Activated gamma-delta T cell treated with anti-CD3 and anti-CD28 coated beads, Interleukin-2, amount 50 U/mL, for 16 hours (primary cell): ENCODE measurements around the gene OSBPL10.
"Not testable (repeated sequence)": the region's sequence is repeated elsewhere in the genome, so short reads cannot be mapped to it uniquely, and the experiment has no call there.

Experiments used
- DNase-seq: peaks from one replicate; pipeline ENCODE4 v3.0.0-alpha.2; 2020; ENCODE audit warnings: low read depth

The OSBPL10 gene

DNA sequence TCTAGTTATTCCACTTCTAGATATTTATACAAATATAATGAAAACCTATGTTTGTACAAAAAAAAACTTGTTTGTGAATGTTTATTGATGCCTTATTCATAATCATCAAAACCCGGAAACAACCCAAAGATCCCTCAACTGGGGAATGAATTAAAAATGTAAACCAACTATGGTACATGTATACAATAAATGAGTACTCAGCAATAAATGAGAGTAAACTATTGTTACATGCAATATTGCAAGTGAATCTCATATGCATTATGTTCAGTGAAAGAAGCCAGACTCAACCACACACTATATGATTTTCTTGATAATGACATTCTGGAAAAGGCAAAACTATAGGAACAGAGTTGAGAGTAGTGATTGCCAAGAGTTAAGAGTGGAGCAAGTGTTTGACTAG, 12.8 kb upstream of the OSBPL10 start:
- no peak for DNase-seq

DNA sequence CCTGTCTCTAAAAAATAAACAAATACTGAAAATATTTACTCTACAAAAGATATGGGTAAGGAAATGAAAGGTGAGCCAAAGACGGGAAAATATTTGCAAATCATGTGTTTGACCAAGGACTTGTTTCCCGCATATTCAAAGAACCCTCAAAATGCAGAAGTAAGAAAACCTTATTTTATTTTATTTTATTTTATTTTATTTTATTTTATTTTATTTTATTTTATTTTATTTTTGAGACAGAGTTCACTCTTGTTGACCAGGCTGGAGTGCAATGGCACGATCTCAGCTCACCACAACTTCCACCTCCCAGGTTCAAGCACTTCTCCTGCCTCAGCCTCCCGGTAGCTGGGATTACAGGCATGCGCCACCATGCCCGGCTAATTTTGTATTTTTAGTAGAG, 11.9 kb upstream of the OSBPL10 start:
- not testable (repeated sequence) for DNase-seq

DNA sequence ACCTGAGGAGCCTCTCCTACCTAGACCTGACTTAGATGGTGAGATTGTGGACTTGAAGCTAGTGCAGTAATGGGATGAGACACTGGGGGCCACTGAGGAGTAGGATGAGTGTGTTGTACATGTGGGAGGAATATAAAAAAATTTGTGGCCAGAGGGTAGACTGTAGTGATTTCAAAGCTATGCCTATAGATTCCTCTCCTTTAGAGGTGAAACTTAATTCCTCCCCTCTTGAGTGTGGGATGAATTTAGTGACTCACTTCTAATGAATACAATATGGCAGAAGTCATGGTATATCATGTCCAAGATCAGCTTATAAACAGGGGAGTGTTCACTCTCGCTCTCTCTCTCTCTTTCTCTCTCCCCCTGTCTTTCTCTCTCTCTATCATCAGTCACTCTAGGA, 7.2 kb upstream of the OSBPL10 start:
- DNase-seq, result no peak

DNA sequence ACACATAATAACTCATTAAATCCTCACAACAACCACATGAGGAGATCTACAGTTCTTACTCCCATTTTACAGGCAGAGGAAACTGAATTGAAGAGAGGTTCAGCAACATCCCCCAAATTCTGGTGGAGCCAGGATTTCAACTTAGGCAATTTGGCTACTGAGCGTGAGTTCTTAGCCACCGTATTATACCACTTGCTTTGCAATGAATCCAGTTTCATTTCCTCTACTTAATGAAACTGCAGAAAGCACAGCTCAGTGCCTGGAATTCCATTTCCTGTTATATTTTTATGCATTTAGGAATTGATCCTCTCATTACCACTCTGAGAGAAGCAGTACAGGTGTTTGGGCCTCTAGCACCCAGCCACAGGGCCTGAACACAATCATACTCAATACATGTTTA, 4.8 kb upstream of the OSBPL10 start:
- DNase-seq, result no peak

DNA sequence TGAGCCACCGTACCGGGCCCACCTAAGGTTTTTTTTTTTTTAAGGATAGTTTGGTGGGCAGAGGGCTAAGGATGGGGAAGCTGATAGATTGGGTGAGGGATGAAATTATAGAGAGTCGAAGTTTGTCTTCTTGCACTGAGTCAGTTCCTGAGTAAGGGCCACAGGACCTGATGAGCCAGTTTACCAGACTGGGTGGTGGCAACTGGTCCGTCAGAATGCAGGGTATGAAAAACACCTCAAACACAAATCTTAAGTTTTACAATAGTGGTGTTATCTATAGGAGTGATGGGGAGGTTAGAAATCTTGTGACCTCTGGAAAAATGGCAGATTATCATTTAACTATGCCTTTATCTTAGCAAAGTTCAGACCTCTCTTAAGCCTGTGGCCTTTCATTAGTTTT, 3.3 kb upstream of the OSBPL10 start:
- no peak for DNase-seq

DNA sequence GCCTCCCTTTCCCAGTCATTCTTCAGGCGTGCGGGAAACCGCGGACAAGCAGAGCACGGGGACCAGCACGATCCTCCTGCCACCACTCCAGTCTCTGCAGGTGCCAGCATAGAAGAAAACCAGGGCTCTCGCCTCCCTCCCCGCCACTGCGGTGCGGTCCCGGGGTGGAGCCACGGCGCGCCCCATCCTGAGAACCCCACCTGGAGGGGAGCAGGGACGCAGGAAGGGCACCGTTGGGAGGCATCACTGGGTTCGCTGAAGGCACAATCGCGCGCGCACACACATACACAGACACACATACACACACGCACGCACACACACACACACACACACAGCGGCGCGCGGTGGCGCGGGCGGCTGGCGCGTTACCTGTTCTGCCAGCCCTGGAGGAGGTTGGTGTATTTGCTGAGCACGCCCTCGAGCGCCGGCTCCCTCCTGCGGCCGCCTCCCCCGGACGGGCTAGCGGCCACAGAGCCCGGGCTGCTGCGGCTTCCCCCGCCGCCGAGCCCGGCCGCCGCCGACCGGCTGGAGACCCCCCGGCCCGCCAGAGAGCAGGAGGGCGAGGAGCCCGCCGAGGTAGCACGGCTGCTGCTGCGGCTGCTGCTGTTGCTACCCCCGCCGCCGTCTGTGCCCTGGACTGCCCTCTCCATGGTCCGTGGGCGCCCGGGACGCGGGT, 394 bp downstream of the OSBPL10 start:
- no peak for DNase-seq

DNA sequence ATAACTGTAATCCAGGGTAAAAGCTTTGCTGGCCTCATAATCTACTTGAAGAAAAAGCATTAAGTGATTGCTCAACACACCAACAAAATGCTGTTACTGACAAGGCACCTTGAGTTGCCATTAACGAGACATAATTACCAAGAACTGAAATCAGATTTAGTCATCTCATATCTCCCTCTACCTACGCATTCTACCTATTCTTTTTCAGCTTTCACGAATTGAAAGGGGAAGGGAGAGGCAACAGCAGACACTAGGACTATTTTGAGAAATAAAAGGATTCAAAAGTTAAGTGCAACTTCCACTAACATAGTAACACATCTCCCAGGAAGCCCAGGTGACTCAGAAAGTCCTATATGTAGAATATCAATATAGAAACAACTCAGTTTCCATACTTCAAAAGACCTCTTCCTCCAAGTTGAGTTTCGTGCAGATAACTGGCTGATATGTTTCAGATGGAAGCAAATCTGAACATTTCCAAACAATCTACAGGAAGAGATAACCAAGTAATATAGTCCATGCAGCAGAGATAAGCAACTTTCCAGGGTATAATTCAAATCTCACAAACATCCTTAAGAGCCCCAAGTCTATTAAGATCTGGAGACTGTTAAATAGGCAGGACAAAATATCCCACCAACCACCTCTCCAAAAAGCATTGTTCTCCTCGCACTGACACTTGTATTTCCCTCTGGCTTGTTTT, 1.9 kb downstream of the OSBPL10 start:
- DNase-seq, result no peak

DNA sequence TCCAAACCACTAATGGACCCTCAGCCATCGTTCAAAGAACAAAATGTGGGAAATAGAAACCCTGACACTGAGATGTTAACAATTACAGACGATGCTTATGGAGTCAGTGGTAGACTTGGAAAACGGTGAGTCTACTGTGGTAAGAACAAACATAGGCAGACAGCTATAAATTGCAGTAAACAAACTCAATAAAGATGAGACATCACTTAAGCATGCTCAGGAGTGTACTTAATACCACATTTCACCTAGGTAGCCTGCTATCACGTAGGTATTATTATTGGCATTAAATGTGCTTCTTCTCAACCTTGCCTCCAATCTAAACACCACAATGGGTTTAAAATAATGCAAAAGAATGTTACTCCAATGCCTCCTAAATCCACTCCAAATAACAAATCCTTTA, 2.5 kb downstream of the OSBPL10 start:
- DNase-seq, result no peak

DNA sequence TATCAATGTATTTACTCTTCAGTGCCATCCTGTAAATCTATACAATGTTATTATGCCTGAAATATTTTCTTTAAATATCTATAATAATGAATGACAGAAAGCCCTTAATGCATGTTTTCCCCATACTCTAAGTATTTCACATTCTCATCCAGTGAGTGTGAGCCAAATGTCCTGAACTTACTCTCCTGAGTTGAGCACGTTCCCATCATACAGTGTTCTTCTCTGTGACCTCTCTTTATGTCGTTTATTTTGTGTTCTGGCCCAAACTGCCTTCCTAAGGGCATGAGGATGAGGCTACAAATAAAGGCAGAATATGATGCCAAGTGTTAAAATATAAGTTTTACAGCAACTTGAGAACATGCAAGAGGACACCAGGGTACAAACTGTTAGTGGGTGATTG, 3.3 kb downstream of the OSBPL10 start:
- no peak for DNase-seq

DNA sequence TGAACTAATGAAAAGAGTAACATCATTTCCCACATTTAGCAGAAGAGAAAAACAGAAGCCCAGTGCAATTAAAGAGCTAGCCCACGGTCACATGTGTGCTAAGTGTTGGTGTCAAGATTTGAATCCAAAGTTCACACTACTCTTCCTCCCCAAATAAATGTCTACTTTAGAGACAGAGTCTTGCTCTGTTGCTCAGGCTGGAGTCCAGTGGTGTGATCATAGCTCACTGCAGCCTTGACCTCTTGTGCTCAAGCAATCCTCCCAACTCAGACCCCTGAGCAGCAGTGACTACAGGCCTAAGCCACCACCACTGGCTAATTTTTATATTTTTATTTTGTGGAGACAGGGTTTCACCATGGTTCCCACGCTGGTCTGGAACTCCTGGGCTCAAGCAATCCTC, 4.8 kb downstream of the OSBPL10 start:
- no peak for DNase-seq

DNA sequence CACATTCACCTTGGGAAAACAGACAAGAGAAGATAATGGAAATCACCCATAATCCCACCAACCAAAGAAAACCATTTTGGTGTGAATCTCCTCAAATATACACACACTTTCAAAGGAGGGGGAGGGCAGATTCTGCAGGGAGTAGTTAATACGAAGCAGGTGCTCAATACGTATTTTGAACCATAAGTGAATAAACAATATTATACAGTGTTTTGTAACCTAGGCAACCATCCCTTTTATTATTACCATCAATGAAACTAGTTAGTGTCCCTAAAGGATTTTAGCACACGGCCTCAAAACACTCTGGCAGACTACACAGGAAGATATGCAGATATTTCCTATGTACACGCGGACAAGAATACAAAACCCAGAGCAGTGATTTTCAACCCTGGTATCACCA, 6.1 kb downstream of the OSBPL10 start:
- DNase-seq, result no peak

DNA sequence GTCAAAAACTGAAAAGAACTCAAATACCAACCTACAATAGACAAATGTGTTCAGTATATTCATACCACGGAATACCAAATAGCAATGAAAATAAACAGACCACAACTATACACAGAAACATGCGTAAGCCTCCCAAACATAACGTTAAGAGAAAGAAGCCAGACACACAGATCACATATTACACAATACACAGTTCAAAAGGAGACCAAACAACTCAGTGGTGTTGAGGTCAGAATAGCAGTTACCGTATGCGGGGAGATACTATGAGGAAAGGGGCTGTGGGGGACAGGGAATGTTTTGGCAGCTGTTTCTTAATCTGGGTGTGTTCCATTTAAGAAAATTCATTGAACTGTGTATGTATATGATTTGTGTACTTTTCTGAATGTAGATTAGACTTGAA, 6.6 kb downstream of the OSBPL10 start:
- DNase-seq, result no peak

DNA sequence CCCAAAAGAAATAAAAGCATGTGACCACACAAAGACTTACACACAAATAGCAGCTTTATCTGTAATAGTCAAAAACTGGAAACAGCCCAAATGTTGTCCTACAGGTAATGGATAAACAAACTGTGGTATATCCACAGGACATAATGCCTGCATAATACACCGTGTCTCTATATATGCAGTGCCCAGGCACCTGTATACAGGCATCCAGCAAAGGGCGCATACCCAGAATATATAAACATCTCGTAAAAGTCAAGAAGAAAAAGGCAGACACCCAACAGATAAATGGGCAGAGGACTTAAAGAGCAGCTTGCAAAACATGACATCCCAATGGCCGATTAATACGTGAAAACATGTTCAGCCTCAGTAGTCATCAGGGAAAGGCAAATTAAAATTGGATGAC, 7.2 kb downstream of the OSBPL10 start:
- no peak for DNase-seq

DNA sequence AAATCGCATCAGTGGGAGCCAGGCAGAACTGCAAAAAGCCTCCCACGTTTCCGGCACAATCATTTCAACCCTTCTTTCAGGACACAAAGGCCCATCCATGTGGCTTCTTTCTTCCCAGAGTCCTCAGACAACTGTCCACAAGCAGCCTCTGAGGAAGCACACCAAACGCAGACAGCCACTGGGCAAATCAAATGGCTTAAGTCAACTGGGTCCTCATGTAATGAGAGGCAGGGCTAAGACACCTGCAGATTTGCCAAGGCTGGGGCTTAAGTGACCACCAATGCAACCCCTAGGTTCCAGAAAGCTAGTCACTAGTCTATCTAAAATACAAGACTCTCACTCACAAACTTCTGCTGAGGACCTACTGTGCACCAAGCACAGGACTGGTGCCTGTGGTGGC, 8.0 kb downstream of the OSBPL10 start:
- DNase-seq, result no peak

DNA sequence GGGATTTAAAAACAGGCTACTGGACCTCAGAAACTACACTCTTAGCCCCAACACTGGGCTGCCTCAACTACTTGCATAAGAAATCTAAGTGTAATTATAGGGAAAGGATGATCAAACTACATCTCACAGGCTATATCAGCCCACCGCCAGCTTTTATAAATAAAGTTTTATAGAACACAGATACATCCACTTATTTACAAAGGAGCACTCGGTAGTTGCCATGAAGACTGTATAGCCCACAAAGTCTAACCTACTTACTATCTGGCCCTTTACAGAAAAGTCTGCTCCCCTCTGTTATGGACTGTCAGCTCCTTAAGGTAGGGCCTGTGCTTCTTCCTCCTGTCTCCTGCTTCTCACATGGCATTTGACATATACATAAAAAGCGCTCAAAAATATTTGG, 9.5 kb downstream of the OSBPL10 start:
- no peak for DNase-seq

DNA sequence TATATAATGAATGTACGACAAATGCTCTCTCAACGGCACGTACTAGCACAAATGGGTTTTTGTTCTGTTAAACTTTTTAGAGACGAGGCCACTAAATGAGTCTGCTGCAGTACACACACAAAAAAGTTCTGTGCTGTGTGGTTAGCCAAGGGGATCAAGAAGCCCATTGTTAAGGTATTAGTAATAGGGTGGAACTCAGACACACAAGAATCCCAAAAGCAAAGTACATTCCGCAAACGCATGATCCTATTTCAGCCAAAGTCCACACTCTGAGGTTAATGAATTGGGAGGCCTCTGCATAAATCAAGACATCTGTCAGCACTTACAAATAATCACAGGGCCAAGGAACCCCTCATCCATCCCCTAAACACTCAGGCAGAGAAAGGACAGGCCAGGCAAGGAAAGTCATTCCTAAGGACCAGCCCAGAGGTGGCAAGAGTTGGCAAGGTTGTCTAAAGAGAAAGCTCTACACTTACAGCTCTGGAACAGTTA, 12.1 kb downstream of the OSBPL10 start:
- DNase-seq, result no peak

DNA sequence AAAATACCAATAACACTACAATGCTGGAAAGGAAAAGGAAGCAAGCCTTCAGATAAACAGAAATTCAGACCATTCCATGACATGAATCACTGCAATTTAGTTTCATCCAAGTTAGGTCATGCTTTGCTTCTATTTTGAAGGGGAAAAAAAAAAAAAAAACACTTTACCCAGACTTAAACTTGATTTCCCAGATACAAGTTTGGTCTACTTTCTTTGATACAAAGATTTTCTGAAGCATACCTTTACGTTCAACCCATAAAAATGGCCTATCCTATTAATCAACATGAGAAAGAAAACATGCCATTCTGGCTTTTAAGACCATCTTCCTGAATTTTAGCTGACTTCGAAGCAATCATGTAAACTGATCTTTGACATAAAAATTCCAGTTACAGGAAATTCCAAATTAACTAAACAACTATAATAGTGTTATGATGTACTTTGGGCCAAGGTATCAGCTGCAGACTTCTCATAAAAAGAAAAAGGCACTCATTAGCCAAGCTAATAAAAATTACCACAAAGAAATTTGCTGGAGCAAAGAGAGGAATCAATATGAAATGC, 12.6 kb downstream of the OSBPL10 start:
- no peak for DNase-seq

DNA sequence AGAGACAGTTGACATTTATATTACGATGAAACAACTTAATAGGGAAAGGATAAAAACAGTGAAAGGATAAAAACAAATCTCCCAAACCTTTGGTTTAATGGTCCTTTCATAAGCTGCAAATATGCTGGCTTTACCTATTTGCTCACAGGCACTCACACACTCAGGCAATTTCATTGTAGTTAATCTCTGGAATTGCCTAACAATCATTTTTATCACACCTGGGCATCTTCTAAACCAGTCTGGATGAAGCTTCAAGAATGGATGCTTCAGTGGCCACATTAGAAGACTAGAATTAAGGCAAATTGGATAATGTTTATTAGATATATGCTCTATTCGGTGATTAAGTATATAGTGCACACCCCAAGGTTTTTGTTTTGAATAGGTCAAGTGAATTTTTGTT, 13.5 kb downstream of the OSBPL10 start:
- no peak for DNase-seq

DNA sequence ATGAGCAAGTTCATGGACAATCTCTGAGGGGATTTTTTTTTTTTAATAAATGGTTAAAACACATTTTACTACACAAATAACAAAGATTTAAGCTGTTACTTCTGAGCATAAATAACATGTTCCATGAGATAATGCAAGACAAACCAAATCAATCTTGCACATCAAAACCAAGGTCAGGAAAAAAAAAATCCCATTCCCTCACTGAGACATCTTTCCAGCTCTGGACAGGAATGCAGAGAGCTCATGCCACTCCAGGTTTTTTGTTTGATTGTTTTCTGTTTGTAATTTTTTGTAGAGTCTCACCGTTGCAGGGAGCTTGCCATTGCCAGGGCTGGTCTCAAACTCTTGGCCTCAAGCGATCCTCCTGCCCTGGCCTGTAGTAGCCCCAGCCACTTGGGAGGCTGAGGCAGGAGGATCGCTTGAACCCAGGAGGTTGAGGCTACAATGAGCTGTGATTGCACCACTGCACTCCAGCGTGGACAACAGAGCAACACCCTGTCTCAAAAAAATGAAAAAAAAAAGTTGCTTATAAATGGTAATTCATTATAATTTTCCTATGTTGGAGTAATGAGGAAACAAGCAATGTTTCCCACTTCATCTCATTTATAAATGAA, 14.0 kb downstream of the OSBPL10 start:
- no peak for DNase-seq

DNA sequence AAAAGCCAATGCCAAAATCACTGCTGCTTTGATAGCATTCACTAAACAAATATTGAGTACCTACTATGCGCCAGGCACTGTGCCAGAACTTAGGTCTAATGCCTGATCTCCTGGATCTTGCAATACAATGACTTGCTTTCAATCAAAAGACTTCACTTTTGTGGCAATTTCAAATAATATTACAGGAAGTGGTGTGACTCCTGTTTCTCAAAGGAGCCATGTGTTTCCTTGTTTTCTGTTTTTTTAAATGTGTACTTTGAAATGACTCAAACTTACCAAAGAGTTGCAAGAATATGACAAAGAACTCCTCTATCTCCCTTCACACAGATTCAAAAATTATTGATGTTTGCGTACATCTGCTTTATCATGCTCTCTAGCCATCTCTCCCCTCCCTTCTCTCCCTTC, 18.3 kb downstream of the OSBPL10 start:
- DNase-seq, result no peak

DNA sequence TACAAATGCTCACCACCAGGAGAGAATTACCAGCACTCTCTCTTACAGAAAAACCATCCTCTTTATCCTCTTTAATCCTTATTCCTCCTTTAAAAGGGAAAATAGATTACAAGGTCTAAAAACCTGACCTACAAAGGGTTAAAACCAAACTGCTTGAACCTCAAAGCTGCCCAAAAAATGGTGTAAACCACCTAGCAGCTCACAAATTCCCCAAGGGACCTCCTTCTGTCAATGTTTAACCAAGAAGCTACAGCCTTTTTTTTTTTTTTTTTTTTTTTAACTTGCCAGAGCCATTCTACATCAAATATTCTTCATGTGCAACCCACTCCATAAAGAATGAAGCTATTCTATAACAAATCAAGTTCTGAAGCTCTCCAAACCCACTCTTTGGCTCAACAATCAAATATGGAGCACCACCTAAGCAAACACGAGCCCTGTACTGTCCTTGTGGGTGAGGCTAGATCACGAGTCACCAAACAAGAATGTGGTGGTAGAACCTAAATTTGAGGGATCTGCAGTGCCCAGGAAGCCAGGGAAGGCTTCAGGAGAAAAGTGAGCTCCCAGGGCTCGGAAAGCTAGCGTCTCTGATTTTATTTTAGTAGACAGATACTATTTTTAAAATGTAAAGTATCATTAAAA, 20.1 kb downstream of the OSBPL10 start:
- DNase-seq, result no peak

DNA sequence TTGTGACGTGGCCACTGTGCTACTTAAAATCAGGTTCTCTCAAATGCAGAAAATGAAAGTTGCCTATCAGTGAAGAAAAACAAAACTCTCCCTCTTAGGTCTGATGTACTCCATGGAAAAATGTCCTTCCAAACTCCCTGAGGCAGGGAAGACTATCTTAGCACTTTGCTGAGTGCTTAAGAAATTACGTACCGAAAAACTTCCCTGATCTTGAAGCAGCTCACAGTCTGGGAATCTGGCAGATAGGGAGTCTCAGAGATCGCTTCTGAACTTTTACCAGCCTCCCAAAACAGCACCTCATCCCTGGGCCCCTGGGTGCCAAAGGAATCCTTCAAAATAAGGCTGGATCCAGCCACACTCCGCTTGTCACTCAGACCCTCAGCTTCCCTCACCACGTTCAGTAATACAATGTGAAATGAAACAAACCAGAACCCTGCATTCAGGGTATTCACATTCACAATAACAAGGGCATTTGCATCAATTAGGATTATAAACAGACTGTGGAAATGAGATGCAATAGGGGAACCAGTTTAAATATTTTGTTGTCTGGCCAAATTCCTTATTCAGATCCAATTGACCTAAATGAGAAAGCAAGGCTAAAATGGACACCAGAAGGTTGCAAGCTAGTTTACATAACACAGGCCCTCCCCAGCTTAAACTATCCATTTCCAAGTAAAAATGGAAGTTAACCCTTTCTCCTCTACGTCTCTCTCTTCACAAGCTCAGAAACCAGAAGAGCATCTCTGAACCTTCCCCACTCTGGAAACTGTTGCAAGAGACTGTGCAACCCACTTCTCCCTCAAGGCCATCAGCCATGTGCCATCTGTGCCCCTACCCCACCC, 20.9 kb downstream of the OSBPL10 start:
- no peak for DNase-seq
